ENCODE measurements around the gene FAM20A.

Gene FAM20A

DNA sequence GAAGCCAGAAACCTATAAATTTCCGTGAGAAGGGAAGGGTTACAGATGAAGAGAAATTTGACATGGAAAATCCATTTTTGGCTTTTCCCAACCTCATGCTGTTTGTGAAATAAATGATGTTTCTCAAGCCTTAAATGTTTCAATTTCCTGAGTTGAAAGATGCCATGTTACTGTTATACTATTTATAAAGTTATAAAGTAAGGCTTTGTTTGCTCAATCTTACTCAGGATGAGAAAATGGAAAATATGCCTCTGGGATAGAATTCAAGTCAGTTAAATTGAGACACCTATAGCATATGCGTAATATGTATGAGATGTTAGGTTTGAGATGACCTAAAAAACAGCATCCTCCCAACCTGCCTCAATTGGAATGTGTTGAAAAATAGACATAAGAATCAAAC is 19.9 kb upstream of the FAM20A start:
- ChIA-PET CTCF (interaction anchor here (0.6 to 1.2 kb wide), 2 partner anchors 9 to 190 kb away, joined by 3 to 6 read pairs; no protein-coding TSS in a partner anchor), POLR2A (no interaction called here)
- H3K4me3 ChIP-seq (ENCODE audit: low read depth, low read length), result no peak overlapping the region
- H3K36me3 ChIP-seq (ENCODE audit: control insufficient read depth in 2 of 2, insufficient read depth in 1 of 2, low read length in 2 of 2), result no peaks in the 10 kb centered on the region
- TF ChIP-seq ZNF571 (tag by site-specific recombination; IDR thresholded peaks at IDR 0.05) (no peak), IKZF3 (tag by site-specific recombination; IDR thresholded peaks at IDR 0.05) (no peak), ZNF19 (tag by site-specific recombination; IDR thresholded peaks at IDR 0.05; ENCODE audit: low read depth) (no peak), ZNF549 (tag by site-specific recombination; IDR thresholded peaks at IDR 0.05) (no peak), ZNF239 (tag by site-specific recombination; IDR thresholded peaks at IDR 0.05) (no peak), ZNF138 (tag by site-specific recombination; IDR thresholded peaks at IDR 0.05; ENCODE audit: borderline replicate concordance) (no peak), SETDB1 (IDR thresholded peaks at IDR 0.05; ENCODE audit: insufficient read length, low read length) (no peak), ZFHX2 (tag by site-specific recombination; conservative IDR thresholded peaks at IDR 0.05) (no peak), ZFP3 (tag by site-specific recombination; IDR thresholded peaks at IDR 0.05; ENCODE audit: low read depth) (no peak), ZNF16 (tag by site-specific recombination; IDR thresholded peaks at IDR 0.05; ENCODE audit: low read depth) (no peak), BCL11B (tag by site-specific recombination; IDR thresholded peaks at IDR 0.05; ENCODE audit: low read depth) (no peak), ZNF416 (tag by site-specific recombination; IDR thresholded peaks at IDR 0.05) (no peak)
- TF ChIP-seq, protein P1, sequence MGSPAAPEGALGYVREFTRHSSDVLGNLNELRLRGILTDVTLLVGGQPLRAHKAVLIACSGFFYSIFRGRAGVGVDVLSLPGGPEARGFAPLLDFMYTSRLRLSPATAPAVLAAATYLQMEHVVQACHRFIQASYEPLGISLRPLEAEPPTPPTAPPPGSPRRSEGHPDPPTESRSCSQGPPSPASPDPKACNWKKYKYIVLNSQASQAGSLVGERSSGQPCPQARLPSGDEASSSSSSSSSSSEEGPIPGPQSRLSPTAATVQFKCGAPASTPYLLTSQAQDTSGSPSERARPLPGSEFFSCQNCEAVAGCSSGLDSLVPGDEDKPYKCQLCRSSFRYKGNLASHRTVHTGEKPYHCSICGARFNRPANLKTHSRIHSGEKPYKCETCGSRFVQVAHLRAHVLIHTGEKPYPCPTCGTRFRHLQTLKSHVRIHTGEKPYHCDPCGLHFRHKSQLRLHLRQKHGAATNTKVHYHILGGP (tag by site-specific recombination; IDR thresholded peaks at IDR 0.05), result no peak
- TF ChIP-seq, protein P2, sequence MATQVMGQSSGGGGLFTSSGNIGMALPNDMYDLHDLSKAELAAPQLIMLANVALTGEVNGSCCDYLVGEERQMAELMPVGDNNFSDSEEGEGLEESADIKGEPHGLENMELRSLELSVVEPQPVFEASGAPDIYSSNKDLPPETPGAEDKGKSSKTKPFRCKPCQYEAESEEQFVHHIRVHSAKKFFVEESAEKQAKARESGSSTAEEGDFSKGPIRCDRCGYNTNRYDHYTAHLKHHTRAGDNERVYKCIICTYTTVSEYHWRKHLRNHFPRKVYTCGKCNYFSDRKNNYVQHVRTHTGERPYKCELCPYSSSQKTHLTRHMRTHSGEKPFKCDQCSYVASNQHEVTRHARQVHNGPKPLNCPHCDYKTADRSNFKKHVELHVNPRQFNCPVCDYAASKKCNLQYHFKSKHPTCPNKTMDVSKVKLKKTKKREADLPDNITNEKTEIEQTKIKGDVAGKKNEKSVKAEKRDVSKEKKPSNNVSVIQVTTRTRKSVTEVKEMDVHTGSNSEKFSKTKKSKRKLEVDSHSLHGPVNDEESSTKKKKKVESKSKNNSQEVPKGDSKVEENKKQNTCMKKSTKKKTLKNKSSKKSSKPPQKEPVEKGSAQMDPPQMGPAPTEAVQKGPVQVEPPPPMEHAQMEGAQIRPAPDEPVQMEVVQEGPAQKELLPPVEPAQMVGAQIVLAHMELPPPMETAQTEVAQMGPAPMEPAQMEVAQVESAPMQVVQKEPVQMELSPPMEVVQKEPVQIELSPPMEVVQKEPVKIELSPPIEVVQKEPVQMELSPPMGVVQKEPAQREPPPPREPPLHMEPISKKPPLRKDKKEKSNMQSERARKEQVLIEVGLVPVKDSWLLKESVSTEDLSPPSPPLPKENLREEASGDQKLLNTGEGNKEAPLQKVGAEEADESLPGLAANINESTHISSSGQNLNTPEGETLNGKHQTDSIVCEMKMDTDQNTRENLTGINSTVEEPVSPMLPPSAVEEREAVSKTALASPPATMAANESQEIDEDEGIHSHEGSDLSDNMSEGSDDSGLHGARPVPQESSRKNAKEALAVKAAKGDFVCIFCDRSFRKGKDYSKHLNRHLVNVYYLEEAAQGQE (tag by site-specific recombination; IDR thresholded peaks at IDR 0.05), result no peak
- TF ChIP-seq, protein P3, sequence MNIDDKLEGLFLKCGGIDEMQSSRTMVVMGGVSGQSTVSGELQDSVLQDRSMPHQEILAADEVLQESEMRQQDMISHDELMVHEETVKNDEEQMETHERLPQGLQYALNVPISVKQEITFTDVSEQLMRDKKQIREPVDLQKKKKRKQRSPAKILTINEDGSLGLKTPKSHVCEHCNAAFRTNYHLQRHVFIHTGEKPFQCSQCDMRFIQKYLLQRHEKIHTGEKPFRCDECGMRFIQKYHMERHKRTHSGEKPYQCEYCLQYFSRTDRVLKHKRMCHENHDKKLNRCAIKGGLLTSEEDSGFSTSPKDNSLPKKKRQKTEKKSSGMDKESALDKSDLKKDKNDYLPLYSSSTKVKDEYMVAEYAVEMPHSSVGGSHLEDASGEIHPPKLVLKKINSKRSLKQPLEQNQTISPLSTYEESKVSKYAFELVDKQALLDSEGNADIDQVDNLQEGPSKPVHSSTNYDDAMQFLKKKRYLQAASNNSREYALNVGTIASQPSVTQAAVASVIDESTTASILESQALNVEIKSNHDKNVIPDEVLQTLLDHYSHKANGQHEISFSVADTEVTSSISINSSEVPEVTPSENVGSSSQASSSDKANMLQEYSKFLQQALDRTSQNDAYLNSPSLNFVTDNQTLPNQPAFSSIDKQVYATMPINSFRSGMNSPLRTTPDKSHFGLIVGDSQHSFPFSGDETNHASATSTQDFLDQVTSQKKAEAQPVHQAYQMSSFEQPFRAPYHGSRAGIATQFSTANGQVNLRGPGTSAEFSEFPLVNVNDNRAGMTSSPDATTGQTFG (tag by site-specific recombination; IDR thresholded peaks at IDR 0.05; ENCODE audit: borderline replicate concordance), result no peak
- TF ChIP-seq, protein P4, sequence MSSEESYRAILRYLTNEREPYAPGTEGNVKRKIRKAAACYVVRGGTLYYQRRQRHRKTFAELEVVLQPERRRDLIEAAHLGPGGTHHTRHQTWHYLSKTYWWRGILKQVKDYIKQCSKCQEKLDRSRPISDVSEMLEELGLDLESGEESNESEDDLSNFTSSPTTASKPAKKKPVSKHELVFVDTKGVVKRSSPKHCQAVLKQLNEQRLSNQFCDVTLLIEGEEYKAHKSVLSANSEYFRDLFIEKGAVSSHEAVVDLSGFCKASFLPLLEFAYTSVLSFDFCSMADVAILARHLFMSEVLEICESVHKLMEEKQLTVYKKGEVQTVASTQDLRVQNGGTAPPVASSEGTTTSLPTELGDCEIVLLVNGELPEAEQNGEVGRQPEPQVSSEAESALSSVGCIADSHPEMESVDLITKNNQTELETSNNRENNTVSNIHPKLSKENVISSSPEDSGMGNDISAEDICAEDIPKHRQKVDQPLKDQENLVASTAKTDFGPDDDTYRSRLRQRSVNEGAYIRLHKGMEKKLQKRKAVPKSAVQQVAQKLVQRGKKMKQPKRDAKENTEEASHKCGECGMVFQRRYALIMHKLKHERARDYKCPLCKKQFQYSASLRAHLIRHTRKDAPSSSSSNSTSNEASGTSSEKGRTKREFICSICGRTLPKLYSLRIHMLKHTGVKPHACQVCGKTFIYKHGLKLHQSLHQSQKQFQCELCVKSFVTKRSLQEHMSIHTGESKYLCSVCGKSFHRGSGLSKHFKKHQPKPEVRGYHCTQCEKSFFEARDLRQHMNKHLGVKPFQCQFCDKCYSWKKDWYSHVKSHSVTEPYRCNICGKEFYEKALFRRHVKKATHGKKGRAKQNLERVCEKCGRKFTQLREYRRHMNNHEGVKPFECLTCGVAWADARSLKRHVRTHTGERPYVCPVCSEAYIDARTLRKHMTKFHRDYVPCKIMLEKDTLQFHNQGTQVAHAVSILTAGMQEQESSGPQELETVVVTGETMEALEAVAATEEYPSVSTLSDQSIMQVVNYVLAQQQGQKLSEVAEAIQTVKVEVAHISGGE (tag by site-specific recombination; conservative IDR thresholded peaks at IDR 0.05; ENCODE audit: low read depth), result no peak
- no peak overlapping the region for H3K27ac ChIP-seq (ENCODE audit: extremely low read depth, low read depth, low read length)
- H3K4me1 ChIP-seq (ENCODE audit: control insufficient read depth, insufficient read depth, low read length), result no peaks in the 10 kb centered on the region
- no peaks in the 10 kb centered on the region for H3K9me3 ChIP-seq (ENCODE audit: control insufficient read depth, insufficient read depth, low read depth, low read length)

Measured in HEK293 (cell line).